Superior temporal gyrus (tissue), 1 donor: ENCODE measurements around the gene FAM181A.

Experiments used
- DNase-seq: peaks from one replicate; pipeline ENCODE4 v3.0.0-alpha.2; 2016; ENCODE audit errors: extremely low spot score

FAM181A gene

DNA sequence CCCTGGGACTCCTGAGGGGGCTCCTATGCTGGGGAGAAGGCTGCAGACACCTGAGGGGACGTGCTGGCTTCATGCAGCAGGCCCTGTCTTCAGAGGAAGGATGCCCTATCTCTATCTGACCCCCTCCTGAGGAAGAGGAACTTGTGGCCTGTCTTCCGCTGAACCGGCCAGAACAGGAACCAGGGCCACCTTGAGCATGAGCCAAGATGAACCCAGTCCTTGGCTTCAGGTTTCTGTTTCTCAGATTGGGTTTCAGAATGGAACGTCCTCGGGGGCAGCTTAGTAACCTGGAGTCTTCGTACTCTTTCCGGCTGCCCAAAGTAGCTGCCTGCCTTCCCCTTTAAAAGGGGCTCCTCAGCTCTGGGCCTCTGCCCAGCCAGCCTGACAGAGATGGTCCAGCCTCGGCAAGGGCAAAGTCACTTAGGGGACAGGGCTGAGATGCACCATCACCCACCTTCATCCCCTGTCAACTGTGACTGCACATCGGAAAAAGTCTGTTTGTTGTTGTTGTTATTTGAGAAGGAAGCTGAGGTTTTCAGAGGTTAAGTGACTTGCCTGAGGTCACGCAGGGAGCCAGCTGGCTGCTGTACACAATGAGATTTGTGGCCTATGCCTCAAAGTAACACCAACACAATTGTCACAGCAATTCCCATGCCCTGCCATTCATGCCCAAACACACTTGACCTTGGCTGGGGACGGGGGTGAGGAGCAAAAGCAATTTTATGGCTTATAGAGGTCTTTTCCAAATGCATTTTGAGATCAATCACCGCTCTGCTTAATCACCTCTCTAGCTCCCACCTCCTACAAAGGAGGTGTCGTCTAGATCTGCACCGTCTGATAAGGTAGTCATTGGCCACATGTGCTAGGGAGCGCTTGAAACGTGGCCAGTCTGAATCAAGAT is 35.8 kb downstream of the FAM181A start:
- DNase-seq = no peak

DNA sequence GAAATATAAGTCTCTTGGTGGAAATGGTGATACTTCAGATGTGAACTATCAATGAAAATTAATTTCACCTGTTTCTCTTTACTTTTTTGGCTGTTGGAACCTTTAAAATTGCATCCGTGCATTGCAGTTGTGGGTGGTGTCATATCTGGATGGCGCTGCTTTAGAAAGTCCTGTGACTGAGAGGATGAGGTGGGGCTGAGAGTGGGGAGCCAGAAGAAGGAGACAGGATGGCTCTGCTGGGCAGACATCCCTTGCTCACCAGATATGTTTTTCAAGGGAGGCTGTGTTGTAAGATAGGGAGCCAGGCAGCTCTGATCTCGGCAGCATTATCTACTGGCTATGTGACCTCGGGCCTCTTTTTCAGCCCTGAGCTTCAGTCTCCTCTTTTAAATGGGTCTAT is 36.5 kb downstream of the FAM181A start:
- DNase-seq = no peak

DNA sequence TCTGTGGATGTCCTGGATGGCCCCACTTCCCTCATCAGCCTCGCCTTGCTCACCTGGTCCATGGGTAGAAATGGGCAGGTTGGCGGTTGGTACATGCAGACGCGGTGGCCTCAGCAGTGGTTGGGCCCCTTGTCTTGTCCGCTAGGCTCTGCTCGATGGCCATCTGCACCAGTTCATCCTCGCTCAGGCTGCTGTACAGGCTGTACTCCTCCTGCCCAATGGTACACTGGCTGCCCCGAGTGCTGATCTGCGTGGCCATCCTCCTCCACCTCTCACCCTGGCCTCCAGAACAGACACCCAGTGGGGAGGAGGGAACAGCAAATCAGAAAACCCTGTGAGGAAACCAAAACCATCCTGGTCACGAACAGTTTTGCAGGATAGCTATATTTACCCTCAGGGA is 37.1 kb downstream of the FAM181A start:
- DNase-seq = no peak

DNA sequence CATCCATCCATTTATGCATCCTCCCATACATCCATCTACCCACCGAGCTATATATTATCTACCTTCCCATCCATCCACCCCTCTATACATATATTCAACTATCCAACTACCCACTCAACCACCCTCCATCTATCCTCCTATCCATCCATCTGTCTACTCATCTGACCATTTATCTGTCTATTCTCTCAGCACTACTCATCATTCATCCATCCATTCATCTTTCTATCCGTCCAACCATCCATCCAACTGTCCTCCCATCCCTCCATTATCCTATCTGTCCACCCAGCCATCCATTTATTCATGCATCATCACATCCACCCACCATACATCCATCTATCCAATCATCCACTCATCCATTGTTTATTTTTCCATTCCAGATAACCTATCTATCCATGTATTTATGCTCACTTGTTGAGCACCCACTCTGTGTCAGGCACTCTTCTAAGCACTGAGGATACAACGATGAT is 37.7 kb downstream of the FAM181A start:
- no peak for DNase-seq

DNA sequence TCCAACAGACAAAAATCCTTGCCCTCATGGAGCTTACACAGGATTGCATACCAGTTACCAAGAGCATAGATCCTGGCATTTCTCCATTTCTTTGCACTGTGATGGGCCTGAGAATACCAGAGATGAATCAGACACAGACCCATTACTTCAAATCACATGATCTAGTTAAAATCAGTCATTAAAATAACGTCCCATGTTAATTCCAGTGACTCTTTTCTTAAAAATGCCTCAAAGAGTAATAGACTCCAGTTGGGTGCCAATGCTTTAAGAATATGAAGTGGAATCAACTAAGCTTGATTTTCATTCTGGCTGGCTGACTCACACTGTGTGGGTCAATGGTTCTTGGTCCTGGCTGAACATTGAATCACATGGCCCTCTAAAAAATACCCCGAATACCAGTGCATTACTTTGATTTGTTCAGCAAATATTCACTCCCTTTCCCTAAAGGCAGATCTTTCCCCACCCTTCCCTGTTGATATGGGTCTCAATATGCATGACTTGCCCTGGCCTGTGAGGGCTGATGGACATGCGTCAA is 38.2 kb downstream of the FAM181A start:
- DNase-seq = no peak

DNA sequence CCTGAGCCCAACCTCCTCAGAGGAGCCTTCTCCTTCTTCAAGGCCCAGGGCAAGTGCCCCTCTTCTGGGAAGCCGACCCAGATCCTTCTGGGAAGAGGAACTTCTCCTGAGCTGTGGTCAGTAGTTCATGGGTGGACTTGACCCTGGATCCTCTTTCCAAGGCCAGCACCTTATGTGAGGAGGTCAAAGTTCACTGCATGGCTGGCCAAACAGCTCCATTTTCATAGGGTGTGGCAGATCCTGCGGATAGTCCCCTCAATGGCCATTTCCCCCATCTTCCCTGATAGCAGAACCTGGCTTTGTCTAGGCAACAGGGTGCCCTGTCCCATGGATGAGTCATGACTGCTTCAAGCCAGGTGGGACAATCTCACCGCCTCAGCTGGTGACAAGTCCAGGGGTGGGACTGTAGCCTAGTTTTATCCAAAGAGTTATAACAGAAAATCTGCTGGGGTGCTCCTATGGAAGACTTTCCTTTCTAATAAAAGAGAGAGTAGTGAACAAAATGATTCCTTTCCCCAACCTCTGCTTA is 38.9 kb downstream of the FAM181A start:
- no peak for DNase-seq

DNA sequence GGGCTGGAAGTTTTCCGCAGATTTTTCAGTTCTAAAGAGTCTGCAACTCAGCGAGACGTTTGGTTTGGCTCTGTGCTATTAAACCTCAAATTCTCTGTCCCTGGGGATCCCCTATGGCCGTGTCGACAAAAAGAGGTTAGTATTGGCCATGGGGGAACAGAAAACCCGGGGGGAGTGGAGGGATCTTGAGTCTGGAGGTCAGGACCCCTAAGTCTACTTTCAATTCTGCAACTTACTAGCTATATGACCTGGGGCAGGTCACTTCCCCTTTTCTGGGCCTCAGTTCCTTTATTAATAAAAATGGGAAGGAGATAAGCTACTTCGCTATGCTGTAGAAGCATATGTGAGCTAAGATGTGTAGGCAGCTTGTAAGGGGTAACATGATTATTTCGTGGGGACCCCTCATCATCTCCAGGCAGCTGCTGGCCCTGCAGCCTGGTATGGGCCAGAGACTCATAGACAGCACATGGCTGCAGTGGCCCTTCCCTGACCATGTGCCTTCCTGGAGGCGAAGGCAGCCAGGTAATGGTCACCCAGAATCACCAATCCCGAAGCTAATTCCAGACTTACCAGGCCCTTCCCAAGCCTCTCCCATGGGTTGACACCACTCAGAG is 40.6 kb downstream of the FAM181A start:
- no peak for DNase-seq

DNA sequence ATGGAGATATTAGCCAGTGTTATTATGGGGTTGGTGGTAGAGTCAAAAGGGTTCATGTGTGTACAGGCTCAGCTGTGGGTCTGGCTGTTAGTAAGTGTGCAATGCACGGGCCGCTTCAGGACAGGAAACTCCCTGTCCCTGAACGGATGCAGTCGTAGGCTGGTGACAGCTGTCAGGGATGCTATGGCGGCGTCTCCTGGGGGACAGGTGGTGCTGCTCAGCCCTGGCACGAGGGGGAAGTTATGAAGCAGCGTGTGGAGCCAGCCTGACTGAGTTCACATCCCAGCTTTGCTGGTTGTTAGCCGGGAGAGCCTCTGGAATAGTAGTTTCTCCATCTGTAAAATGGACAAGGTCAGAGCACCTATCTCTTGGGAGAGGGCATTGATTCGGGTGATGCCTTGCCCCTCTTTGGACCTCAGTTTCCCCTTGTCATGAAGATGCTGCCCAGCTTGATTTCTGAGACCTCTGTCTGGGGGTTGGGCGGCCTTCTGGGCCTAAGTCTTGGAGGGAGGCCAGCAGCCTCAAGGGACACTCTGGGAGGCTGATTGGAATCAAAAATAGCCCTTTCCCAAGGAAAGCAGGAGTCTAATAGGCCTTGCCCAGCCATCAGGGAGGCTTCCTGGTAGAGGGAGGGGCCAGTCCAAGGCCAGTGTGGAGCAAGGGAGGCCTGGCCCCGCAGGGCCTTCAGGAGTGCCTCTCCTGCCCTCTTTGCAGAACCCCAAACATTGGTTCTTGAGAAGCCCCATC is 42.1 kb downstream of the FAM181A start:
- DNase-seq = no peak

DNA sequence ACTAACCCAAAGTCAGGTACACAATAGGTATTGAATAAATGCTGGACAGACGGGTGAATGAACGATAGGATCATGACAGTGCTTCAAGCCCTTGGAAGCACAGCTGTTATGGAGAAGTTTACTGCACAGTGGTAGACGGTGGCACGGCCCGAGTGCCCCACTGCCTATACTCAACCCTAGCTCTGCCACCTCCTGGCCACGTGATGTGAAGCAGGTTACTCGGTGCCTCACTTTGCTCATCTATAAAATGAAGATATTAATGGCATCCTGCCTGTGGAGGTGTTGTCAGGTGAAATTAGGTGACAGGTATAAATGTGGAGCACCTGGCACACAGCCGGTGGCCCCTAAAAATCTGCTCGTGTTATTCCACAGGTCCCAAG is 43.4 kb downstream of the FAM181A start:
- no peak for DNase-seq

DNA sequence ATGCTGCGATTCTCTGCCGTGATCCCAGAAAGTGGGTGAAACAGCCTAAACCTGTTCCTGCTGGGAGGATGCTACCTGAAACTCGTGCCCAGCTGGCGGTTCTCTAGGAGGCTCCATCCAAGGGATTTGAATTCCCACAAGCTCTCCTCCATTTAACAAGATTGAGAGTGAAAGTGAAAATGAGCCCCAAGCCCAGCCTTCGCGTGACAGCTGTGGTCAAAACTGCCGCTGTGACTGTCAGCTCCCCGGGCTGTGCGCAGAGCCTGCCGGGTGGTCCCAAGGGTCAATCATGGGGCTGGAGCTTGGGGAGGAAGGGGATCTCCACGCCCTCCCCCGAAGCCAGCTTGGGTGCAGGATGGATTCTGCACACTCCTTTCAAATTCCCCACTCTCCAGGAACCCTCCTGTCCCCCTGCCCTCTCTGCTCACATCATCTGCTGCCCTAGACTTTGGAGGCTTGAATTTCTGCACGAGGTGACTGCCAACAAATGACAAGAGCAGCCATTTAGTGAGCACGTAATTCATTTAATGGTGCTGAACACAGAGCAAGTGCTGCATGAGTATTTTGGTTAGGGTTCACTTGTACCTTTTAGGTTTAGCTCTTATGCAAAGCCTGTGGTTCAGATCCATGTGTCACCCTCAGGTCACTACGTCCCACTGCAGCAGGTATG is 44.0 kb downstream of the FAM181A start:
- no peak for DNase-seq

DNA sequence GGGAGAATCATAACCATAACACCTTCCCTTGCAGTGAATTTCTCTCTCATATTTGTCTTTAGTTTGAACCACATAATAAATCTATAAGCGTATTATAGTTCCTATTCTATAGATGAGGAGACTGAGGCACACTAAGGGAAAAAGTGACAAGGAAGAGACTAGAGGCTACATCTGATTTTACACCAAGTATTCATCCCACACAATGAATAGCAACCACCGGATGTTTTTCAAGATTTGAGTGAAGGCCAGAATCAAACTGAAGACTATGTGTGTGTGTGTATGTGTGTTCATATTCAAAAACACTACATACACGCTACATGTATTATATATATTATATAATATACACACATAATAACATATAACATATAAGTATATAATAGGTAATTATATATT is 44.5 kb downstream of the FAM181A start:
- DNase-seq = no peak

DNA sequence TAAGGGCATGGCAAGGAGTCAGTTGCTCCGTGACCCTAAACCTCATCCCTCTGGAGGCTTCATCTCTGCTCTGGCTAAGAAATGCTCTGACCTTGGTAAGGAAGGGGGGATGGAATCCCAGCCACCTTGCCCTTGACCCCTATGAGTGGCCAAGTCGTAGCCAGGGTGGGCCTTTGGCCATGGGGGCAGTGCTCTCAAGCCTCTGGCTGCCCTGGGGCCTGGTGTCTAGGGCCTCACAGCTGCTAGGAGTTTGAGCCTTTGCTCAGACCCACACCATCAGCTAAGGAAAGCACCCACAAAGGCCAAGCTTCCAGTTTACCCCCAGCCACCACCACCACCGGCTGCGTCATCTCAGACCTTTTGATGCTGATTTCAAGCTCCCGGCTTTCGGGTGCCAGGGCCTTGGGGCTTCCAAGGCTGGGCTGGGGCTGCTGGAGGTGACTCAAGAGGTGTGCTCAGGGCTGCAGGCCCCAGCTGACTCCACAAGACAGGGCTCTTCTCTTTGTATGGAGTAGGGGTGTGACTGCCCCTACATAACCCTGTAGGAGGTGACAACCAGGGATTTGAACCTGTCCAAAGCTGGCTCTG is 45.6 kb downstream of the FAM181A start:
- DNase-seq = no peak

DNA sequence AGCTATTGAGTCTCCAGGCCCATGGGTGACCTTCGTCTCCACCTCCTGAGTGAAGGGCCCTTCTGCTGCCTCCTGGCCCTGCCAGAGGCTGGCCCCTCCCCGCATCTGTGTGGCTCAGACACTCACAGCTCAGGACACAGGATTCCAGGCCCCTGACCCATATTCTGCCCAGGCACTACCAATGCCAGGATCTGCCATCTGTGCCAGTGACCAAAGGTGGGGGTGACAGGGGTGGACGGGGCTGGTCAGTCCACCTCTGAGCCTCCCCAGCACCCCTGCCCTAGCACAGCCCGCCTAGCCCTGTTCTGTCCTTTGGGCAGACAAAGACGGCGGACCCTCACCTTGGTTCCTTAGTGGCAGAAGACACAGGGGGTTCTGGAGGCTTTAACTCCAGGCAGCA is 46.5 kb downstream of the FAM181A start:
- DNase-seq = no peak

DNA sequence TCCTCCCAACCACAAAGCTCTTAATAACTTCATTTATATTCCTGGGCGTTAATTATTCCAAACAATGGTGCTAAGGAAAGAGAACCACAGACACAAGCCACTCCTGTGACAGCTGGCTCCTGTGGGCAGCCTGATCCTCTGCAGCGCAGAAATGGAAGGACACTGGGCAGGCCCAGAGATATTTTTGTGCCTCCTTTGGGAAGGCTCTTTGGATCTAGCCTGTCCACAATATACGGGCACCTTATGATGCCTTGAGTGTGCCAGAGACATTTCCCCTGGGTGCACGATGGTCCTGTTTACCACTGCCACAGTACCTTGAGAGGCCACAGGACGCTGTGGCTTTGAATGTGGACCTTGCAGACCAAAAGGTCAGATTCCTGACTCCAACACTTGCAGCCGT is 47.2 kb downstream of the FAM181A start:
- no peak for DNase-seq

DNA sequence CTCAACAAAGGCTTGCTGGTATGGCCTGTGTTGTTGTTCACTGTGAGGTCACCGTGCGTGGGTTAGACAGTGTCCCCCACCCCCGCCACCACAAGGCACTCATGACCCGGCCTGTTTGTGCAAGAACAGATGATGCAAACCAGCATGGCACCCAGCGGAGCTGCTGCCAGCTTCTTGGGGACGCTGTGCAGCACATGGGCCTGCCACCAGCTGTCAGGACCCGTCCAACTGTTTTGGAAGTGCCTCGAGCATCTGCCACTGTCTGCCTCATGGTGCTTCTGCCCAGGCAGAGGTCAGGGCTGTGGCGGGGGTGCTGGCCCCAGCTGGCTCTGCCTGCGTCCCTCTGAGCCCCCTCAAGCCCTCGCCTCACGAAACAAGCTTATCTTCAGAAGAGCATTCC is 47.7 kb downstream of the FAM181A start:
- DNase-seq = no peak

DNA sequence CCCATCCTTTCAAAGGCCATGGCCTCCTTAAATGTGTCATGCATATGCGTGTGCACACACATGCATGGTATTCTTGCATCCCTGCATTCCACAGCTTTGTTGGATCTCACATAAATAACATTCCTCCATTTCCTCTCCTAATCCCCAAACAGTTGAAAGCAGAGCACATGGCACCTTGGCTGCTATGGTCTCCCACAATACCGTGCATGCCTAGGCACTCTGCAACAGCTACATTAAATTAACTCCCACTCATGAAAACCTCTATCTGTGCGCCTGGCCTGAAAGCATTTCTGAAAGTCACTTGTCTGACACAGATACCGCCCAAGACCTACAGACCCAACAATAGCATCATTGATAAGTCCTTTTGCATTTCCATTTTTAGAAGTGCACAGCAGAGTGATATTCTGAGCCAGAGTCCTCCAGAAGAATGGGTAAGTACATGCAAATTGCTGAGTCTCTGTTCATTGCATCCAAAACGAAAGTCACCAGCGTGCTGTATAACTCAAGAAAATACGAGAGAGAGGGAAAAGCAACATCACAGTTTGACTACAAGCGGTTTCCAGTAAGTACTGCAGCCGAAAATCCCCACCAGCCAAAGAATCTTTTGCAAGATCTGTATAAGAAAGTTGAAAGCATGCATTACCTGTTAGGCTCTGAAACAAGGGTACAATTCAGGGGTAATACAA is 48.8 kb downstream of the FAM181A start:
- peak; percentile 67 for DNase-seq

DNA sequence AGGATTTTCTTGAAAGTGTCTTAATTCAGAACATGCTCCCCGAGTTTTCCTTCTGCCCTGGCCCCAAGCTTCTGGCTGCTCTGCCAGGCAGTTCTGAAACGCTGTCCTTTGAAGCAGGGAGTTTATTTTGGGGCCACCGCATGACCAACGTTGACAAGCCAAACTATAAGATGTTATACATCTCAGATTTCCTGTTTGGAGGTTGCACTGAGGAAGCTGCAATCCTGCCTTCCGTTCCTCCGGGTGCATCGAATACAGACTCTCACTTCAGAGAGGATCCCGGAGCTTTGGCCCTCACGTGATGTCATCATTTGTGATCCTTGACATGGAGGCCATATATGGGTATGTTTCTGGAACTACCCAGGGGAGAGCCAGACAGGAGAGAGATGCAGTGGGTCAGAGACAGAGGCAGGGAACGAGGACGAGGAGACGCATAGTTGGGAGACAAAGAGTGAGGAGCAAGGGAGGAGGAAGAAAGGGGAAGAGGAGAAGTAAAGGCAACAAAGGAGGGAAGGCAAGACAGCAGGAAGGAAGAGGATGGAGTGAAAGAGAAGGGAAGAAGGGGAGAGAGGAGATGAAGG is 49.4 kb downstream of the FAM181A start, which contains the start of gene ASB2:
Gene ASB2, minus strand, starts transcription at position 94 of the 581 bp plus-strand sequence. CDS start 12,031 bp downstream, outside the sequence.
- DNase-seq = no peak

DNA sequence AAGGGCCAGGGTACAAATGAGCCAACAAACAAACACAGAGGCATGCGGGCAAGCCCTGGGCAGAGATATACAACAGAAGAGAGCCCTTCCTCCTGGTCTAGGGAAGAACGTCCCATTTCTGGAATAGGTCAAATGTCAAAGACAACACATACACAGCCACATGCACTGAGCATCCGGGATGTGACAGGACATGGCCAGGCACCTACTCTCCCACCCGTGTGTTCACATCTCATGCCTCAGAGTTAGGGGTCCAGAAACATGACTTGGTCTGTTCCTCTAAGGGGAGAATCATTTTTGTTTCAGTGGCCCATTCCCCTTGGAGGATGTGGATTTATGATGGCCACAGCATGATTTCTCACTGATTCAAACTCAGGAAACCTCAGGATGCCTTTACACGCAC is 50.0 kb downstream of the FAM181A start:
- no peak for DNase-seq

DNA sequence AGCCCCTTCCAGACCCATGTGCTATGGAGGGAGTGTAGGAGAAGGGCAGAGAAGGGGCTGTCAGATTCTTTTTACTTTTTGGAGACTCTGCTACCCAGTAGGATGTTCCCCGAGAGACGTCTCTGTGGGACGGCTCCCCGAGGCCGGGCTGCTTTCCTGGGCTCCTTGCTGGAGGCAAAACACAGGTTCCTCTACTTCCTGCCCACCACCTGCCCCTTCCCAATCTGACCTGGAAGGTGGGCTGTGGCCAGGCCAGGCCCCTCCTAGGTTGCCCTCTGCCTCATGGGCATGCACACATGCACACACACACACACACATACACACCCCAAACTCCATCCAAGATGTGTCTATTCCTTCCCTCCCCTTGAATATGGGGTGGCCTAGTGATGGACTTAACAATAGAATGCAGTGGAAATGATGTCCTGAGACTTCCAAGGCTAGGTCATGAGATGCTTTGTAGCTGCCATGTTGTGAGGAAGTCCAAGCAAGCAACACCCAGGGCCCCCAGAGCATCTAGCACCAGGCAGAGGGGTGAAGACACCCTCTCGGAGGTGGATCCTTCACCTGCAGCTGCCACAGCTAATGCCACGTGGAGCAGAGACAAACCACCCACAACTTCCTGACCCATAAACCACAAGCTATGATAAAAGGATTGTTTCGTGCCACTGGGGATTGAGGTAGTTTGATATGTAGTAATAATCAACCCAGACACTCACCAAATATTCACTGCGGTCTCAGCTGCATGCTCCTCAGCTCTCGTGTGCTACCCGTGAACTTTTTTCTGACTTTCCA is 50.8 kb downstream of the FAM181A start:
- no peak for DNase-seq
